Activated CD4-positive, alpha-beta T cell treated with anti-CD3 and anti-CD28 coated beads for 24 hours (primary cell): Measurements from ENCODE around the gene ACY1.
"Not testable (repeated sequence)": the region's sequence is repeated elsewhere in the genome, so short reads cannot be mapped to it uniquely, and the experiment has no call there.

Experiments
- DNase-seq, 2 donors: peaks; one replicate each; pipeline ENCODE4 v3.0.0-alpha.2; 2020; ENCODE audit warnings: low read depth in 2 of 2

Gene ACY1

DNA sequence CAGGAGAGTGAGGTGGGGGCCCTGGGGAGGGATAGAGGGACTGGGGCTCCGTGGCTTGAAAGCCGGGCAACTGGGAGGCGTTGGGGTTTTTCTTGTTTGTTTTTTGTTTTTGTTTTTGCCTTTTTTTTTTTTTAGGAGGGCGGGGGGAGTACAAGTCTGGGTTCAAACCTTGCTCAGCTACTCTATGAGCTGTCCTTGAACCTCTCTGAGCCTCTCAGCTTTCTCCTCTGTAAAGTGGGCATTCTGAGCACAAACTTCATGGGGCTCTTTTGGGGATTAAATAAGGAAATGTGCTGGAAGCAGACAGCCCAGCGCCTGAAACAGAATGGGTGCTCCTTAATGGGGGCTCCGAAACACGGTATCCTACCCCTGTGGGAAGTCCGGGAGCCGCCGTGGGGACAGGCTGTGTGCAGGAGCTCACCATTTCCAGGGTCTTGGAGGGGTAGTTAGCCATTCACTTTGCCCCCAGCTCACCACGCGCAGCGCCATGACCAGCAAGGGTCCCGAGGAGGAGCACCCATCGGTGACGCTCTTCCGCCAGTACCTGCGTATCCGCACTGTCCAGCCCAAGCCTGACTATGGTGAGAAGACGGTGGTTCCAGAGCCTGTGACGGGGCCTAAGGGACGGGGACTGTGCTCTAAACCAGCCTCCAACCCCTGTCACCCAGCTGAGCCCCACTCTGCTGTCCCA is 388 bp downstream of the ACY1 start:
- DNase-seq = no peak

DNA sequence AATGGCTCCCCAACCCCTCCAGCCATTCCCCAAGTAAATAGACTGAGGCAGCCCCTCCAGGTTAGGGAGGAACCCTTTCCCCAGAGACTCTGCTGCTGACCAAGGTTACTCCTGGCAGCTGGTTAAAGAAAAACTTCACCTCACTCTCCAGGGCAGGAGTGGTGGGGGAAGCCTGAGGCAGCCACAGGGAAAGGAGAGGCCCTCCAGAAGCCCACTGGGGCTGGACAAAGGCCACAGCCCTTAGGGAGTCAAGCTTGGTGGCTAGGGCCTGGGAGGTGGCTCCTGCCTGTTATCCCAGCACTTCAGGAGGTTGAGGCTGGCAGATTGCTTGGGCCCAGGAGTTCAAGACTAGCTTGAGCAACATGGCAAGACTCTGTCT is 923 bp downstream of the ACY1 start:
- DNase-seq = no peak

DNA sequence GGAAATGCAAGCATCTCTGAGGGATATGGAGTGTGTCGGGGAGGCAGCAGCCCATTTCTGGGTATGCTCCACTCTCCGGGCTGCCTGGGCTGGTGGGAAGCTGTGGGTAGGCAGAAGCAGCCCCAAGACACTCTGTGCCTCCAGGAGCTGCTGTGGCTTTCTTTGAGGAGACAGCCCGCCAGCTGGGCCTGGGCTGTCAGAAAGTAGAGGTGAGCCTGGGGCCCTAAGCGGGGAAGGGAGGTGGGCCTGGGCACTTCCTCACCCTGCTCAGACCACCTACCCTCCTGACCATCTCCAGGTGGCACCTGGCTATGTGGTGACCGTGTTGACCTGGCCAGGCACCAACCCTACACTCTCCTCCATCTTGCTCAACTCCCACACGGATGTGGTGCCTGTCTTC is 1.7 kb downstream of the ACY1 start:
- DNase-seq = no peak

DNA sequence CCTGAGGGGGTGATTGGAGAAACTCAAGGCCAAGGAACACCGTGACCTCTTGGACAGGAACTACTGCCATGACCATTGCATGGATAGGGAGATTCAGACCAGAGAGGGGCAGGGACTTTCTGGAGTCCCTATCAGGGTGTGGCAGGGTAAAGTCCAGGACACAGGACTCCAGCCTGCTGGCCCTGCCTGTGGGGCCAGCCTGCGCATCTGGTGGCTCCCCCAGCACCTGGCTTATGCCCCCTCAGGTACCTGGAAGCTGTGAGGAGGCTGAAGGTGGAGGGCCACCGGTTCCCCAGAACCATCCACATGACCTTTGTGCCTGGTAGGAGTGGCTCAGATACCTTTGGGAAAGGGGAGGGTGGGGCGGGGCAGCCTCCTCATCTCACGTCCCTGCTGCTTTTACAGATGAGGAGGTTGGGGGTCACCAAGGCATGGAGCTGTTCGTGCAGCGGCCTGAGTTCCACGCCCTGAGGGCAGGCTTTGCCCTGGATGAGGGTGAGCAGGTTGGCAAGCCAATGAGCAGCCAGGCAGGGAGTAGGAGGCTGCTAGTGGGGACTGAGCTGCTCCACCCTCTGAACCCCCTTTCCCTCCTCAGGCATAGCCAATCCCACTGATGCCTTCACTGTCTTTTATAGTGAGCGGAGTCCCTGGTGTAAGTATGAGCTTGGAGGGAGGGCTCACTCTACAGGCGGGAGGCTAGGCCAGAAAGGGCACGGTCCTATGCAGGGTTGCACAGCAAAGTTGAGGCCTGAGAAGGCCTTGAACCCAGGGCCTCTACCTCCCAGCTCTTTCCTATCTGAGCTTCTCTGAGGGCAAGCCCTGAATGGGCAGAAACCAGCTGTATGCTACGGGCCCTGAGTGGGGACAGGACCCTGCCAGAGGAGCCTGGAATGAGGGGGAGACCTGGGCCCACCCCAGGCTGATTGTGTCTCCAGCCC is 2.9 kb downstream of the ACY1 start:
- no peak for DNase-seq

DNA sequence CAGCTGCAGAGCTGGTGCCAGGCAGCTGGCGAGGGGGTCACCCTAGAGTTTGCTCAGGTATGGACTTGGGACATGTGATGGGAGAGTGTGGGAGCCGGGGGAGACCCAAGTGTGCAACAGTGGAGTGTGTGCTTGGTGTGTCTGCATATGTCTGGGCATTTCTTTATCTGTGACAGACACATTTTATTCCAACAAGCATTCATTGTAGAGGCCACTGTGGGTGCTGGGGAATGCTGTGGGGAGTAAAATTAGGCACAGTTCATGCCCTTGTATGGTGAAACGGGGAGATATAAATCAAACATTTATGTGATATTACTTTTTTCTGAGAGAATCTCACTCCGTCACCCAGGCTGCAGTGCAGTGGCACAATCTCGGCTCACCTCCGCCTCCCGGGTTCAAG is 4.2 kb downstream of the ACY1 start:
- no peak for DNase-seq

DNA sequence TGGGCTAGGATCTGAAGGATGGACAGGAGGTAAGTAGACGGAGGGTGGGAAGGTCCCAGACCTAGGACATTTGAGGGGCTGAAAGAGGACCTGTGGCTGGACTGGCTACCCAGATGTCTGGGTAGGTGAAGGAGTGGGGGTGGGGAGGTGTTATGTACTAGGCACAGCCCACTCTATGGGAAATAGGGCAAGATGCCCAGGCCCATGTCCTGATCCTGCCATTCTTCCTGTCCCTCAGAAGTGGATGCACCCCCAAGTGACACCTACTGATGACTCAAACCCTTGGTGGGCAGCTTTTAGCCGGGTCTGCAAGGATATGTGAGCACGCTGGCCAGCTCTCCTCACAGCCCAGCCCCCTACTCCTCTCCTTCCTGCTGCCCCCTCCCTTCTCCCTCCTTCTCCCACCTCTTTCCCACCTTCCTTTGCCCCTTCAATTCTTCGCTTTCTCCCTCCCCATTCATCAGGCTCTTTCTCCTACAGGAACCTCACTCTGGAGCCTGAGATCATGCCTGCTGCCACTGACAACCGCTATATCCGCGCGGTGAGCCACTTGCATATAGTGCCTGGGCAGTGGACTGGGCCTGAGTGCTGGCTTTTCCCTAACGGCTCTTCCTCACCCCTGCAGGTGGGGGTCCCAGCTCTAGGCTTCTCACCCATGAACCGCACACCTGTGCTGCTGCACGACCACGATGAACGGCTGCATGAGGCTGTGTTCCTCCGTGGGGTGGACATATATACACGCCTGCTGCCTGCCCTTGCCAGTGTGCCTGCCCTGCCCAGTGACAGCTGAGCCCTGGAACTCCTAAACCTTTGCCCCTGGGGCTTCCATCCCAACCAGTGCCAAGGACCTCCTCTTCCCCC is 5.2 kb downstream of the ACY1 start:
- DNase-seq = no peak

DNA sequence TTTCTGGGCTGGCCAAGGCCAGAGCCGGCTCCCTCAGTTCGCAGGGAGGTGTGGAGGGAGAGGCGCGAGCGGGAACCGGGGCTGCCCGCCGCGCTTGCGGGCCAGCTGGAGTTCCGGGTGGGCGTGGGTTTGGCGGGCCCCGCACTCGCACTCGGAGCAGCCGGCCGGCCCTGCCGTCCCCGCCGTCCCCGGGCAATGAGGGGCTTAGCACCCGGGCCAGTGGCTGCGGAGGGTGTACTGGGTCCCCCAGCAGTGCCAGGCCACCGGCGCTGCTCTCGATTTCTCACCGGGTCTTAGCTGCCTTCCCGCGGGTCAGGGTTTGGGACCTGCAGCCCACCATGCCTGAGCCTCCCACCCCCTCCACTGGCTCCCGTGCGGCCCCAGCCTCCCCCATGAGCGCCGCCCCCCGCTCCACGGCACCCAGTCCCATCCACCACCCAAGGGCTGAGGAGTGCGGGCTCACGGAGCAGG is 7.2 kb downstream of the ACY1 start:
- not testable (repeated sequence) for DNase-seq

DNA sequence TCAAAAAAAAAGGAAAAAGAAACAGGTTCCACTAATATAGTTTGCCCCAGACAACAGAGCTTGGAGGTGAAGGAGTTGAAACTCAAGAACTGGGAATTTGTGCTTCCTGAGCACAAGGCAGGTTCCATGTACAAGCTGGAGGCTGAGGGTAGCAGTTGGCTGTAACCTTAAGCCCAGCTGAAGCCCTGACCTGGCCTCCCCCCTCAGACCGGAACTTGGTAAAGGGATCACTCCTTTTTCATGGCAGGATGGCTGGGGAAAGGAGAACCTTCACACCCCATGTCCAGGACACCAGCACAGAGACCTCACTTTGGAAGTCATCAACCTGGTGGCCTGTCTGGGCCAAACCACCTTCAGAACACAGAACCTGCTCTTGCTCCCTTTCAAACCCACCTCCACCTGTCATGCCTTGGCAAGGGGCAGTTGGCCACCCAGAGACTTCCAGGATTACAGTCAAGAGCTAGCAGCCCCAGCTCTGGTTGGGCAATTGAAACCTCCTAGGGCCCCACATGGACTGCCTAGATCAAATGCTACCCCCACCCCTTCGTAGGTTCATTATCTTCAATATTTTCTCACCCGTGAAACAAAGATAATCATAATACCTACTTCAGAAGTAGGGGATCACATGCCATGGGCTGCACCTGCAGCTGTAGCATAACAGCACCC is 8.8 kb downstream of the ACY1 start:
- DNase-seq = no peak

DNA sequence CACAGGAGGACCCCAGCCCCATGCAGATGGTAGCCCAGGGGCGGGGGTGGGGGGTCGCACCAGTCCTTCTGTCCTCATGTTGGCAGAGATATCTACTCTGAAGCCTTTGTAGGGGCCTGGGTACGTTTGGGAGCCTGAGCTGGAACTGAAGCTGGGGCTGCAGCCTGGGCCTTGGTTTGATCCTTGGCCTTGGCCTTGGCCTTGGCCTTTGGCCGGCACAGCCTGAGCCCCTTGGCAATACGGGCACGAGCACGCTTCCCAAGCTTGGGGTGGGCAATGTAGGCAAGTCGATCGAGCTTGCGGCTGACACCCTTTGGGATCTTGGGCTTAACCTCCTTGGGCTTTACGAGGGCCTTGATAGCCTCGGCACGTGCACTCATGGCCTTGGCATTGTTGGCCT is 10.3 kb downstream of the ACY1 start:
- DNase-seq = not testable (repeated sequence)

DNA sequence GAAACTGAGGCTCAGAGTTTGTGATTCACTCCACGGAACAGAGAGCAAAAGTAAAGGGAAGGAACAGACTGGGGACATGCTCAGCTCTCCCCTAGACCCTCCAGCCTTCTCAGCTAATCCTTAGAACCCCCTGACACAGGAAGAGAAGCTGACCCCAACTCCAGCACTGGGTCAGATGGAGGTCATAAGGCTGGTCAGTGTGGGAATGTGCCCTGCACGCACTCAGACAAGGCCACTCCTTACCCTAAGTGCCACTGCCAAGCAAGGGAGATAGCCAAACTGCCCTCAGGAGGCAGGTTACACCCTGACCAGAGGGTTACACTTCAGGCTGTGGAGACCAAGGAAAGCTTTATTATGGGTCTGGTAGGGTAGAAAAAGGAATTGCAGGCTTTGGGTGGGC is 11.2 kb downstream of the ACY1 start:
- no peak for DNase-seq

DNA sequence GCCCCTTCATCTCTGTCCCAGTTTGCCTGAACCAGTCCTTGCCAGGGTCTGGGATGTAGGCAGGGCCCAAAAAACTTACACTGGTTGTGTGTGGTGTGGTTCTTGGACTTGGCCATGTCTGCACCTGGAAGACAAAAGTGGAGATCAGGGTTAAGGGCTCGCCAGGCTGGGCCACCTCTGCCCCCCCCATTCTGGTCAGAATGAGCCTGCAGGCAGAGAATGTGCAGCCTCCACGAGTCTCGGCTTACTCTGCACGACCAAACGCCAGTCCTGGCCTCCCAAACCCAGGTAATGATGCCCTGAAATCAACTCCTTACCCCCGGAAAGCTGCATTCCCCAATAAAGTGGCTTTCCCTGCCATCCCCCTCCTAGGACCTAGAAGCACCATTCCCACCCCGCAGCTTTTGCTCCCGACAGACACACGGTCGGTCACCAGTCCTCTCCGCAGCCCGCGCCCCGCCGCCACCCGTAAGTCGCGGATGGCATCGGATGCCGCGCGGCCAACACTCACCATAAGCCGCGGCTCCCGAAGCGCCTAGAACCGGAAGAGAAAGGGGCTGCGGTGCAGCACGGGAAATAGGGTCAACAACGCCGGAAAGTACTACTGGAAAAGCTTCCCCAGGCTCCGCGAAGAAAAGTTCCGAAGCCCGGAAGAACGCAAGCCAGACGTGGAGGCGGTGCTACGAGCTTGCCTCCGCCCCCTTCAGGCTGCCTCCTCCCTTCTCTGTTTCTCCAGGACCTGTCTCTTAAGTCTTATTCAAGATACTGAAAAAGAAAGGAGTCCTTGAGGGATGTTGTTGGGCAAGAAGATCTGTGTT is 12.2 kb downstream of the ACY1 start, which contains the start of gene RPL29:
TSS of gene RPL29 (minus strand) at position 550 of the 818 bp plus-strand sequence. CDS start at position 116, 434 bp downstream.
- peak; percentile 81 to 87 for DNase-seq

DNA sequence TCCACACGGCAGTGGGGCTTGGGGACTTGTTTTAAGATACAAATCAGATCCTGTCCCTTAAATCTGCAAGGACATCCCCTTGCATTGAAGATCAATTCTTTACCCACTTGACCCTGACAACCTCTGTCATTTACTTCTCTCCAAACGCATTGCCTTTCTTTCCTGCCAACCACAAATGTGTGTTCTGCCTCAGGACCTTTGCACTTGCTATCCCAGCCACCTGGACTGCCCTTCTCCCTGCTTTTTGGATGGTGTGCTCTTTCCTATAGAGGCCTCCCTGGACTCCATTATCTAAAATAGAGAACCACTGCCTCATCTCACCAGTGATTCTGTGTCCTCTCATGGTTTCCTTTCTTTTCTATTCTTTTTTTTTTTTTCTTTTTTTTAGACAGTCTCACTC is 13.8 kb downstream of the ACY1 start:
- no peak for DNase-seq

DNA sequence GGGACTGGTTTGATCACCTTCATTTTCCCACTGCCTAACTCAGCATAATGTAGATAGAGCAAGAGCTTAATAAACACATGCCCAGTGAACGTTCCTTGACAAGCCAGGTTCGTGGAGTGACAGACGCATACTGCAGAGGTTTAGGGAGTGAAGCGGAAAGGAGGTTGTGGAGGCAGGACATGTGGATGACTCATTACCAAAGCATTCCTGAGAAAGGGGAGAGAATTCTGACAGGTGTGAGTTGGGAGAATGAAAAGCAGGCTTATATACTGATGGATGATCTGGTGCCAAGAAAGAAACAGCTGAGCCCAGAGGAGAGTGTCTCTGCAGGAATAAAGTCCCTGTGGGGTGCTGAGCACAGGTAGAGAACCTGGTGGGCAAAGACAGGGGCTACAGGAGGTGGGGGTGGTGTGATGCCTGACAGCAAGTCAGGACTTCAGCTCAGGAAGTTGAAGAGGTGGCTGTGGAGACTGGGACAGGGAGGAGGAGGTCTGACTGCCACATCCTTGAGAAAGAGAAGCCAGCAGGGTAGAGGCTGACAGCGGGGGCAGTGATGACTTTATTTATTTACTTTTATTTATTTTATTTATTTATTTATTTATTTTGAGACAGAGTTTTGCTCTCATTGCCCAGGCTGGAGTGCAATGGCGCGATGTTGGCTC is 14.7 kb downstream of the ACY1 start:
- DNase-seq = no peak

DNA sequence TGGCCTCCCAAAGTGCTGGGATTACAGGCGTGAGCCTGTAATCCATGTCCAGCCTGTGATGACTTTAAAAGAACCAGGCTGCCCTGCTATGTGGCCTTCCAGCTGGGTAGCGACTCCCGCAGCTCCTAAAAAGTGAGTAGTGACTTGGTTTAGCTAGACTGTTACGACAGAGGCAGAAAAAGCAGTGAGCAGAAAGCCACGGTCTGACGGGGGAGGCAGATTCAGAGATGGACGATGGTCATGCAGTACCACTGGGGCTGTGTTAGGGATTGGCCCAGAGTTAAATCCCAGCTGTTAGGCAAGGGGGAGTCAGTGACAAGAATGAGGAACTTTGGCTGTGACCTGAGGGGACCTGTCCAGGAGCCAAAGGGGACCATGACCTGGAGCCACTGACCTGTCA is 15.4 kb downstream of the ACY1 start:
- DNase-seq = no peak

DNA sequence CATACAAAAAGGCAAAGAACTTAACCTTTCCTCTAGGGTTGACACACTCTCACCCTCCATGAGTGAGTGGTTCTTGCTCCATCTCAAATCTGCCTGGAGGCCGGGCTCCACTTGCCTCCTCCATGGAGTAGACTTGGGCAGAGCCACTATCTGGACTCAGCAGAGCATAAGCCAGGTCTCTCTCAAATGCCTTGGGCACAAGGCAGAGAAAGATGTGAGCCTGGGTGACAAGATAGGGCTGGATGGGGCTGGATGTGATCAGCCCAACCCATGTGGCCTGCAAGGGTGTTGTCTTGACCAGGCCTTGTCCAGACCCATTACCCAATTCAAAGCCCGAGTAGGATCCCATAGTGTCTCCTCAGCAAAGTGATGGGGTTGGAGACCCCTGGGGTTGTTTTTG is 16.5 kb downstream of the ACY1 start:
- DNase-seq = no peak

DNA sequence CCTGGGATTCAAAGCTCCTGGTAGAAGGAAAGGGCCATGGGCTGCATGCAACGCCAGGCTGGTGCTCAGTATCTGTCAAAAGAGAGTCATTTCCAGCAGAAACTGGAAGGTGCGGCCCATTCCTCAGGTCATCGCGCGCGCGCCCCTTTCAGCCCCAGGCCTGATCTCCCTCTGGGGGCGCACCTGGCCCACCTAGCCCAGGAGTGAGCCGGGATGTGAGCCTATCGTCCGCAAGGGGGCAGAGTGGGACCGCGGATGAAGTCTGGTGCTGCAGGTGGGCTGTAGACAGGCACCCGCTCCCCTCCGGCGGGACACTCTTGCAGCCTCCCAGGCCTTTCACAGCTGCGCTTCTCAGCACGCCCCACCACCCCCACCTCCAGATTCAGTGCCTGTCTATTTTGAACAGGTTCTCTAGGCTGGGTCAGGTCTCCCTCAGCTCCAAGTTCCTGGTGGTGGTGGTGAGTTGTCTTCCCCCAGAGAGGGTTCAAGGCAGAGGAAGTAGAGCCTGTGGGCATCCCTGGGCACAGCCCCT is 18.2 kb downstream of the ACY1 start:
- peak; percentile 78 to 79 for DNase-seq

DNA sequence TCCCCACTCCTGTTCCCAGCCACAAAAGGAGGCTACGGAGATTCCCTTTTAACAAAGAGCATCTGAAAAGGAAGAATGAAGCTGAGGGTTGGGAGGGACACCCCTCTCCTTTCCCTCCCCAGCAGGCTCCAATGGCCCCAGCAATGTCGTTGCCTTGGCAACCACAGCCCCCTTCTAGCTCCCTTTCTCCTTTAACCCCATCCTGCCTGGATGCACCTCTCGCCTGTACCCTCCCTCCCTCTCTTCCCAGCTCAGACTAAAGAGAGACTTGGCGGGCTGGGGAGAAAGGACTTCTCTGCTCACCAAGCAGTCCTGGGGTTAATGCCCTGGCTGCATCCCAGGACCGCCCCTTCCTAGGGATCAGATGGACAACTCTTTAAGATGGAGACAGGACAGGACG is 19.4 kb downstream of the ACY1 start:
- no peak for DNase-seq

DNA sequence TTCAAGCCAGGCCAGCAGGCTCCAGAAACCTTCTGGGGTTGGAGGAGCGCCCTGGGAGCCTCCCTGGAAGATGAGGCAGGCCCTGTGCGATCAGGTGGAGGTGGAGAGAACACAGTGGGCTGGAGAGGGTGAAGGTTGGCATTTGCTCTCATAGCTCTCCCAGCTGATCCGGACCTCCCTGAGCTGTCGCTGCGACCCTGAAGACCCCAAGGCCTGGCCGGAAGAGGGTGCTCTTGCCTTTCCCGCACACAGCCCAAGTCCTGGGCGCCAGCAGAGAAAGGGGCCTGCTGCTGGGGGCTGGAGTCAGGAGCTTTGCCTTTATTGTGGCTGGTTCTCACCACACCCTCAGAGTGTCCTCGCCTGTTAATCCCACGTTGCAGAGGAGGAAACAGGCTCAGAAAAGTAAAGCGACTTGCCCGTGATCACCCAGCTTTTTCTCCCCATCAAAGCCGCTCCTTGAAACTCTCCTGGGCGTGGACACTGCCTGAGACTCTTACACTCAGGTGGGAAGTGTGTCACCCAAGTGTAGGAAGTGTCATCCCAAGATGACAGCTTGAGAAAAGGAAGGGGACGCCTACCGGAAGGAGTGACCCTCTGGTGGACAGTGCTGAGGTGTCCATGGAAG is 20.9 kb downstream of the ACY1 start:
- no peak for DNase-seq

DNA sequence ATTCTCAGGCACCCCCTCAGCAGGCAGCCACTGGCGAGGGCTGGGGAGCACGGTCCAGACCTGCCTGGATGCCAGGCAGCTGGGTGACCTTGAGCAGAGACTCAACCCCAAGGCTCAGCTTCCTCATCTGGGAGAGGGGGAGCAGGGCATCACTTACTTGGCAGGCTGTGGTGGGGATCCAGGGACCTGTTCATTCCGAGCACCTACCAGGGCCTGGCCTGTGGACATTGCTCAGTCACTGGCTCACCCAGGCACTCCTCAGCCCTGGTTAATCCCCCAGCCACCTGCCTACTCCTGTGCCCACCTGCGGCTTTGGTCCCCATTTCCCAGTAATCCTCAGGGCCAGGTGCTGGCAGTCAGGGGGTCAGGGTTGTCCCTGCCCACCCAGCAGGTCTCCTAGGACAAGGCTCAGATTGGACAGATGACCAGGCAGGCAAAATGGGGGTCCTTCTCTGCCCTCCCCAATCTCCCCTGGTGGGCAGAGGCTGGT is 21.6 kb downstream of the ACY1 start:
- no peak for DNase-seq
